HepG2 (cell line): ENCODE results near the gene TMTC4. TPM values are rescaled to one million over a fixed set of nuclear protein-coding genes. Genes with fewer than 3 reads are reported as not detected.

Experiments
- ATAC-seq: fragments of 200-7000 bp; cut with Tn5 transposase; 3 replicates; pipeline ENCODE4 v1.9.1; 2020; ENCODE audit warnings: mild to moderate bottlenecking, moderate library complexity
- BruUV-seq: library from RNA; stranded (reverse); fragments of 400-500 nt; replicated peaks from 2 replicates; lab custom pipeline; 2021; lab: Mats Ljungman, UMichigan
- CTCF ChIA-PET: fragments of 300-600 bp; formaldehyde crosslinking; extraction: SDS; loops from one replicate; lab custom pipeline; 2021; ENCODE audit warnings: low total read pairs, inconsistent platforms, low intra/inter-chr PET ratio; lab: Yijun Ruan, JAX
- POLR2A ChIA-PET: fragments of 350-600 bp; sonication (Branson Sonifier 250); formaldehyde crosslinking; loops from one replicate; lab custom pipeline; 2020; ENCODE audit warnings: antibody characterized with exemption, inconsistent platforms; lab: Yijun Ruan, JAX
- DNase-seq: peaks from one replicate; pipeline ENCODE4 v3.0.0-alpha.2; 2015; ENCODE audit warnings: low spot score
- FAIRE-seq: peaks from 3 replicates; lab custom pipeline; 2011; peaks lifted over from hg19 to GRCh38; lab: Jason Lieb, UNC
- H2AFZ ChIP-seq: one replicate; pipeline ENCODE4 v1.6.1; 2011; ENCODE audit warnings: low read length, inconsistent platforms
- H3K27ac ChIP-seq: fragments of 300-600 bp; 3 replicates; pipeline ENCODE4 v1.8.0; 2011; ENCODE audit warnings: mixed run types, mild to moderate bottlenecking, mixed read lengths, low read length, inconsistent platforms; ENCODE audit not compliant: insufficient read depth; ENCODE audit errors: extremely low read length
- H3K27me3 ChIP-seq, 2 experiments: fragments of 200-600 bp in 1 of 2; 2 replicates in 1 of 2; 3 replicates in 1 of 2; pipeline versions ENCODE4 v1.6.0 to v1.8.0; 2011; ENCODE audit warnings: low read length in 2 of 2, mild to moderate bottlenecking in 2 of 2, moderate library complexity in 2 of 2, inconsistent platforms in 1 of 2; ENCODE audit not compliant: insufficient read depth in 2 of 2, control insufficient read depth in 1 of 2
- H3K36me3 ChIP-seq, 2 experiments: fragments of 200-600 bp in 1 of 2; replicated peaks in 1 of 2; 2 replicates in 1 of 2; 3 replicates in 1 of 2; pipeline versions ENCODE4 v1.5.1 to v1.8.0; 2011; ENCODE audit warnings: low read length in 2 of 2, inconsistent platforms in 1 of 2; ENCODE audit not compliant: insufficient read depth in 2 of 2, control insufficient read depth in 1 of 2
- H3K4me1 ChIP-seq: 2 replicates; pipeline ENCODE4 v1.5.1; 2012; ENCODE audit warnings: low read length, inconsistent platforms; ENCODE audit not compliant: insufficient read depth
- H3K4me2 ChIP-seq: 2 replicates; pipeline ENCODE4 v1.6.0; 2011; ENCODE audit warnings: low read depth, low read length, inconsistent platforms
- H3K4me3 ChIP-seq, 3 experiments: fragments of 200-600 bp in 1 of 3; sonication (generic), shearing (Covaris generic) in 1 of 3; replicated peaks in 1 of 3; 2 replicates each; pipeline ENCODE4 v1.5.1; 2011 to 2016; ENCODE audit warnings: low read length in 3 of 3, inconsistent platforms in 2 of 3, low read depth in 2 of 3, mild to moderate bottlenecking in 2 of 3, control low read depth in 1 of 3, mixed read lengths in 1 of 3; ENCODE audit not compliant: insufficient read depth in 1 of 3
- H3K79me2 ChIP-seq: one replicate; pipeline ENCODE4 v1.6.1; 2011; ENCODE audit warnings: low read length, inconsistent platforms; ENCODE audit not compliant: insufficient read depth
- H3K9ac ChIP-seq: 2 replicates; pipeline ENCODE4 v1.6.0; 2011; ENCODE audit warnings: mild to moderate bottlenecking, low read depth, low read length, inconsistent platforms; ENCODE audit not compliant: insufficient read depth
- H3K9me3 ChIP-seq: 2 replicates; pipeline ENCODE4 v1.5.1; 2012; ENCODE audit warnings: mild to moderate bottlenecking, low read length
- H4K20me1 ChIP-seq: 2 replicates; pipeline ENCODE4 v1.6.0; 2011; ENCODE audit warnings: inconsistent platforms, mild to moderate bottlenecking, low read length, moderate library complexity; ENCODE audit not compliant: insufficient read depth
- CEBPB ChIP-seq: IDR thresholded peaks from 2 replicates; pipeline ENCODE4 v1.6.1; 2011; ENCODE audit warnings: low read depth, low read length, improper control_type of control experiment, borderline replicate concordance
- GATAD2A ChIP-seq: IDR thresholded peaks from 2 replicates; pipeline ENCODE4 v1.6.1; 2016
- NR0B2 ChIP-seq: sonication (generic); formaldehyde crosslinking; IDR thresholded peaks from 2 replicates; pipeline ENCODE4 v1.4.0; 2020; ENCODE audit warnings: mild to moderate bottlenecking, missing genetic modification reagents
- SAP130 ChIP-seq: IDR thresholded peaks from 2 replicates; pipeline ENCODE4 v1.6.1; 2016; ENCODE audit warnings: low read depth
- SMC3 ChIP-seq: IDR thresholded peaks from 2 replicates; pipeline ENCODE4 v1.6.1; 2011; ENCODE audit warnings: low read length, improper control_type of control experiment
- STAG1 ChIP-seq: sonication (generic); formaldehyde crosslinking; IDR thresholded peaks from 2 replicates; pipeline ENCODE4 v1.4.0; 2020; ENCODE audit warnings: missing genetic modification reagents
- ZNF17 ChIP-seq: sonication (generic); formaldehyde crosslinking; IDR thresholded peaks from 2 replicates; pipeline ENCODE4 v1.5.0; 2020; ENCODE audit warnings: mild to moderate bottlenecking, missing genetic modification reagents
- WGBS: methylation state at CpG from one replicate; pipeline ENCODE4 v1.1.6; 2017; ENCODE audit warnings: low lambda C conversion rate; 5-methylcytosine and 5-hydroxymethylcytosine counted together
- in situ Hi-C: cut with HindIII; loops from 2 replicates; pipeline ENCODE4 v1.10.0; 2017; ENCODE audit warnings: low pct_unique_long_range_greater_than_20kb; ENCODE audit not compliant: extremely low pct_ligation_motif_present
- intact Hi-C: fragments of 100-400 bp; cut with micrococcal nuclease; formaldehyde crosslinking; loops from one replicate; pipeline ENCODE4 v1.10.0; 2022; ENCODE audit not compliant: unreplicated experiment
- polyA plus RNA-seq, 8 experiments: library from polyadenylated mRNA; depleted of rRNA in 3 of 8; stranded (reverse) in 7 of 8; unstranded in 1 of 8; fragments of >200 nt; fragmentation: Illumina TruSeq in 4 of 8; extraction: Trizol in 4 of 8; gene quantifications; 2 replicates each; pipeline versions ENCODE4 v1.2.1 to v1.2.3, GENCODE V29; 2011 to 2016; ENCODE audit warnings: low read depth in 4 of 8, missing spikeins in 1 of 8, mixed read lengths in 1 of 8; ENCODE audit not compliant: insufficient read depth in 1 of 8
- total RNA-seq, 5 experiments: library from RNA; depleted of rRNA; stranded (reverse); fragments of >200 nt; fragmentation: Illumina TruSeq; extraction: Trizol; gene quantifications; 2 replicates each; pipeline ENCODE4 v1.2.3, GENCODE V29; 2016; ENCODE audit warnings: low read depth in 1 of 5
- TF ChIP-seq, protein P1 (sequence below): sonication (generic); formaldehyde crosslinking; IDR thresholded peaks from 2 replicates; pipeline ENCODE4 v1.5.0; 2020; ENCODE audit warnings: mild to moderate bottlenecking, missing genetic modification reagents, moderate library complexity
- TF ChIP-seq, protein P2 (sequence below): sonication (generic); formaldehyde crosslinking; IDR thresholded peaks from 2 replicates; pipeline ENCODE4 v1.5.1; 2020; ENCODE audit warnings: mild to moderate bottlenecking, missing genetic modification reagents, borderline replicate concordance

Gene TMTC4
- total and polyA plus RNA-seq, 2 of the 13 experiments (the other 11 are each of a cell fraction or from before 2014, with no cell fraction given): 16.0 to 22.6 TPM

DNA sequence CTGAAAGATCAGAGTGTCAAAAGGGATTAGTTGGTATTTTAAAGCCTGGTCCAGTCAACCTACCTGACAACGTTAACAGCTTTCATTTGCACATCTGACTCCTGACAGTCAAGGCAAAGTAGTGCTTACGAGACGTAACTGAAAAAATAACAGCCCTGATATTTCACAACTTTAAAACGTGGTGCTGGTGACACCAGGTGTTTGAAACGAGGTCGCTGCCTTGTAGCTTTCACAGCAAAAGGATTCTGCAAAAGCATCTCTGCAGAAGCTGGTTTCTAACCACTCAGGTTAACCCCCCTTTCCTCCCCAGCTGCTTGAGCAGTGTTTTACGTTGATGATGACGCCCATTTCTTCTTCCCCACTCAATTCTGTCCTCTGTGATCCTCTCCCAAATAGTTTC lies 109.3 kb downstream of the TMTC4 start:
- POLR2A ChIA-PET: no interaction called here

More for the DNA sequence above, 109.3 kb downstream of the TMTC4 start:
- peaks cover 86% of the 10 kb centered on the region for H3K4me1 ChIP-seq
- no peaks in the 10 kb centered on the region for H3K9me3 ChIP-seq
- peak overlapping the region in 2 of 3 experiments; percentile 23 to 49; a peak in 3 of 6 replicates for H3K4me3 ChIP-seq
- H2AFZ ChIP-seq: peak overlapping the region; percentile 2
- FAIRE-seq (peak; percentile 4), DNase-seq (peak; percentile 25), ATAC-seq (peak; percentile 55)
- CTCF ChIA-PET: no interaction called here
- 13% methylated on average over 8 of the region's 8 CpGs for WGBS
- H3K27ac ChIP-seq: peak overlapping the region; percentile 46
- H4K20me1 ChIP-seq: no peaks in the 10 kb centered on the region
- intact Hi-C loops (no loop called here), in situ Hi-C loops (no loop called here)
- no TSS peak for BruUV-seq
- H3K36me3 ChIP-seq: no peaks in the 10 kb centered on the region
- no peaks in the 10 kb centered on the region for H3K79me2 ChIP-seq
- H3K27me3 ChIP-seq: no peaks in the 10 kb centered on the region
- TF ChIP-seq NR0B2 (CRISPR knock-in tag) (no peak), SMC3 (0 out of 2 replicates have a peak, but pooled peaks have one; percentile 15), SAP130 (CRISPR knock-in tag) (0 out of 2 replicates have a peak, but pooled peaks have one; percentile 15), GATAD2A (CRISPR knock-in tag) (0 out of 2 replicates have a peak, but pooled peaks have one; percentile 3), CEBPB (peak; percentile 73), ZNF17 (no peak), STAG1 (CRISPR knock-in tag) (peak; percentile 62)
- TF ChIP-seq, protein P1, sequence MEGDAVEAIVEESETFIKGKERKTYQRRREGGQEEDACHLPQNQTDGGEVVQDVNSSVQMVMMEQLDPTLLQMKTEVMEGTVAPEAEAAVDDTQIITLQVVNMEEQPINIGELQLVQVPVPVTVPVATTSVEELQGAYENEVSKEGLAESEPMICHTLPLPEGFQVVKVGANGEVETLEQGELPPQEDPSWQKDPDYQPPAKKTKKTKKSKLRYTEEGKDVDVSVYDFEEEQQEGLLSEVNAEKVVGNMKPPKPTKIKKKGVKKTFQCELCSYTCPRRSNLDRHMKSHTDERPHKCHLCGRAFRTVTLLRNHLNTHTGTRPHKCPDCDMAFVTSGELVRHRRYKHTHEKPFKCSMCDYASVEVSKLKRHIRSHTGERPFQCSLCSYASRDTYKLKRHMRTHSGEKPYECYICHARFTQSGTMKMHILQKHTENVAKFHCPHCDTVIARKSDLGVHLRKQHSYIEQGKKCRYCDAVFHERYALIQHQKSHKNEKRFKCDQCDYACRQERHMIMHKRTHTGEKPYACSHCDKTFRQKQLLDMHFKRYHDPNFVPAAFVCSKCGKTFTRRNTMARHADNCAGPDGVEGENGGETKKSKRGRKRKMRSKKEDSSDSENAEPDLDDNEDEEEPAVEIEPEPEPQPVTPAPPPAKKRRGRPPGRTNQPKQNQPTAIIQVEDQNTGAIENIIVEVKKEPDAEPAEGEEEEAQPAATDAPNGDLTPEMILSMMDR (CRISPR knock-in tag): peak; percentile 52
- TF ChIP-seq, protein P2, sequence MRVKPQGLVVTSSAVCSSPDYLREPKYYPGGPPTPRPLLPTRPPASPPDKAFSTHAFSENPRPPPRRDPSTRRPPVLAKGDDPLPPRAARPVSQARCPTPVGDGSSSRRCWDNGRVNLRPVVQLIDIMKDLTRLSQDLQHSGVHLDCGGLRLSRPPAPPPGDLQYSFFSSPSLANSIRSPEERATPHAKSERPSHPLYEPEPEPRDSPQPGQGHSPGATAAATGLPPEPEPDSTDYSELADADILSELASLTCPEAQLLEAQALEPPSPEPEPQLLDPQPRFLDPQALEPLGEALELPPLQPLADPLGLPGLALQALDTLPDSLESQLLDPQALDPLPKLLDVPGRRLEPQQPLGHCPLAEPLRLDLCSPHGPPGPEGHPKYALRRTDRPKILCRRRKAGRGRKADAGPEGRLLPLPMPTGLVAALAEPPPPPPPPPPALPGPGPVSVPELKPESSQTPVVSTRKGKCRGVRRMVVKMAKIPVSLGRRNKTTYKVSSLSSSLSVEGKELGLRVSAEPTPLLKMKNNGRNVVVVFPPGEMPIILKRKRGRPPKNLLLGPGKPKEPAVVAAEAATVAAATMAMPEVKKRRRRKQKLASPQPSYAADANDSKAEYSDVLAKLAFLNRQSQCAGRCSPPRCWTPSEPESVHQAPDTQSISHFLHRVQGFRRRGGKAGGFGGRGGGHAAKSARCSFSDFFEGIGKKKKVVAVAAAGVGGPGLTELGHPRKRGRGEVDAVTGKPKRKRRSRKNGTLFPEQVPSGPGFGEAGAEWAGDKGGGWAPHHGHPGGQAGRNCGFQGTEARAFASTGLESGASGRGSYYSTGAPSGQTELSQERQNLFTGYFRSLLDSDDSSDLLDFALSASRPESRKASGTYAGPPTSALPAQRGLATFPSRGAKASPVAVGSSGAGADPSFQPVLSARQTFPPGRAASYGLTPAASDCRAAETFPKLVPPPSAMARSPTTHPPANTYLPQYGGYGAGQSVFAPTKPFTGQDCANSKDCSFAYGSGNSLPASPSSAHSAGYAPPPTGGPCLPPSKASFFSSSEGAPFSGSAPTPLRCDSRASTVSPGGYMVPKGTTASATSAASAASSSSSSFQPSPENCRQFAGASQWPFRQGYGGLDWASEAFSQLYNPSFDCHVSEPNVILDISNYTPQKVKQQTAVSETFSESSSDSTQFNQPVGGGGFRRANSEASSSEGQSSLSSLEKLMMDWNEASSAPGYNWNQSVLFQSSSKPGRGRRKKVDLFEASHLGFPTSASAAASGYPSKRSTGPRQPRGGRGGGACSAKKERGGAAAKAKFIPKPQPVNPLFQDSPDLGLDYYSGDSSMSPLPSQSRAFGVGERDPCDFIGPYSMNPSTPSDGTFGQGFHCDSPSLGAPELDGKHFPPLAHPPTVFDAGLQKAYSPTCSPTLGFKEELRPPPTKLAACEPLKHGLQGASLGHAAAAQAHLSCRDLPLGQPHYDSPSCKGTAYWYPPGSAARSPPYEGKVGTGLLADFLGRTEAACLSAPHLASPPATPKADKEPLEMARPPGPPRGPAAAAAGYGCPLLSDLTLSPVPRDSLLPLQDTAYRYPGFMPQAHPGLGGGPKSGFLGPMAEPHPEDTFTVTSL (CRISPR knock-in tag): no peak
- no peak overlapping the region for H3K9ac ChIP-seq
- peak overlapping the region; percentile 76 for H3K4me2 ChIP-seq
